ENCODE measurements around the gene LARP4.

LARP4 gene

GRCh38 chr12:50404307-50404706 lies 3.6 kb downstream of the LARP4 start:
- TF ChIP-seq, protein P1, sequence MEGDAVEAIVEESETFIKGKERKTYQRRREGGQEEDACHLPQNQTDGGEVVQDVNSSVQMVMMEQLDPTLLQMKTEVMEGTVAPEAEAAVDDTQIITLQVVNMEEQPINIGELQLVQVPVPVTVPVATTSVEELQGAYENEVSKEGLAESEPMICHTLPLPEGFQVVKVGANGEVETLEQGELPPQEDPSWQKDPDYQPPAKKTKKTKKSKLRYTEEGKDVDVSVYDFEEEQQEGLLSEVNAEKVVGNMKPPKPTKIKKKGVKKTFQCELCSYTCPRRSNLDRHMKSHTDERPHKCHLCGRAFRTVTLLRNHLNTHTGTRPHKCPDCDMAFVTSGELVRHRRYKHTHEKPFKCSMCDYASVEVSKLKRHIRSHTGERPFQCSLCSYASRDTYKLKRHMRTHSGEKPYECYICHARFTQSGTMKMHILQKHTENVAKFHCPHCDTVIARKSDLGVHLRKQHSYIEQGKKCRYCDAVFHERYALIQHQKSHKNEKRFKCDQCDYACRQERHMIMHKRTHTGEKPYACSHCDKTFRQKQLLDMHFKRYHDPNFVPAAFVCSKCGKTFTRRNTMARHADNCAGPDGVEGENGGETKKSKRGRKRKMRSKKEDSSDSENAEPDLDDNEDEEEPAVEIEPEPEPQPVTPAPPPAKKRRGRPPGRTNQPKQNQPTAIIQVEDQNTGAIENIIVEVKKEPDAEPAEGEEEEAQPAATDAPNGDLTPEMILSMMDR (IDR thresholded peaks at IDR 0.05): no peak

GRCh38 chr12:50411051-50411660 lies 10.5 kb downstream of the LARP4 start:
- TF ChIP-seq, protein P1 (IDR thresholded peaks at IDR 0.05): no peak

DNA sequence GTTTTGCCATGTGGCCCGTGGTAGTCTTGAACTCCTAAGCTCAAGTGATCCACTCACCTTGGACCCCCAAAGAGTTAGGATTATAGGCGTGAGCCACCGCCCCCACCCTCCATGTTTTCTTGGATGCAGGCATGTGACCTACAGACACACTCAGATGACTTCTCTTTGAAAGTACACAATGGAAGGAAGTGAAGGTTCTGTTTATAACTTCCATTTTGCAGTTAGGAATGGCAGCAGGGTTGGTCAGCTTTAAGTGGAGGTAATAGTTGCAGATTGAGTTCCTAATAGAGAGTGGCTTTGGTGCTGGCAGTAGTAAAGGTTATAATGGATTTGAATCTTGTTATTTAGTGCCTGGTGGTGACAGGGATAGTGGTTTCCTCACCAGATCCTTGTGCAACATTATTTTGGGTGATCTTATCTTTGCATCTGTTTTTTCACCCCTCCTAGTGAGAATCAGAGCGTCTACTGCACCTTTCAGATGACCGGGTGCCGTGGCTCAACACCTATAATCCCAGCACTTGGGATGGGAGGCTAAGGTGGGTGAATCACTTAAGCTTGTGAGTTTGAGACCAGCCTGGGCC lies 15.3 kb downstream of the LARP4 start:
- TF ChIP-seq, protein P1 (IDR thresholded peaks at IDR 0.05): no peak

DNA sequence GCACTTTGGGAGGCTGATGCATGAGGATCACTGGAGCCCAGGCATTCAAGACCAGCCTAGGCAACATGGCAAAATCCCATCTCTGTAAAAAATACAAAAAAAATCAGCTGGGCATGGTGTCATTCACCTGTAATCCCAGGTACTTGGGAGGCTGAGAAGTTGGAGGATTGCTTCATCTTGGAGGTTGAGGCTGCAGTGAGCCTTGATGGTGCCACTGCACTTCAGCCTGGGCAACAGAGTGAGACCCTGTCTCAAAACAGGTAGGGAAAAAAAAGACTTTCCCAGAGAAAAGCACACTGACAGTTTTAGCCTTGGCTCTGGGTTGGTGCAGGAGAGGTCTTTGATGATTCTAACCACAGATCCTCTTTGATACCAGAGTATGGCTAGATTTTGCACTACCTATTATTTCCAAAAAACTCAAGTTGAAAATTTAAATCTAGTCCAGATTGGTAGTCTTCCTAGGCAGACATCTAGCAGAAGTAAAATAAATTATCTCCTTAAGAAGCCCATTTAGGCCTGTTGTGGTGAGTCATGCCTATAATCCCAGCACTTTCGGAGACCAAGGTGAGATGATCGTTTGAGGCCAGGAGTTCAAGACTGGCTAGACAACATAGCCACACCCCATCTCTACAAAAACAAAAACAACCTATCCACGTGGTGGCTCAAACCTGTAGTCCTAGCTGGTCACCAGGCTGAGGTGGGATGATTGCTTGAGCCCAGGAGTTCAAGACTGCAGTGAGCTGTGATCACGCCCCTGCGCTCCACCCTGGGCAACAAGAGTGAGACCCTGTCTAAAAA lies 18.6 kb downstream of the LARP4 start:
- TF ChIP-seq, protein P1 (IDR thresholded peaks at IDR 0.05): no peak

- TF ChIP-seq, protein P1 (IDR thresholded peaks at IDR 0.05): no peak
These were observed 25.0 kb downstream of the LARP4 start for GRCh38 chr12:50425589-50426258.

GRCh38 chr12:50440288-50440687 lies 39.6 kb downstream of the LARP4 start:
- TF ChIP-seq, protein P1 (IDR thresholded peaks at IDR 0.05): no peak

DNA sequence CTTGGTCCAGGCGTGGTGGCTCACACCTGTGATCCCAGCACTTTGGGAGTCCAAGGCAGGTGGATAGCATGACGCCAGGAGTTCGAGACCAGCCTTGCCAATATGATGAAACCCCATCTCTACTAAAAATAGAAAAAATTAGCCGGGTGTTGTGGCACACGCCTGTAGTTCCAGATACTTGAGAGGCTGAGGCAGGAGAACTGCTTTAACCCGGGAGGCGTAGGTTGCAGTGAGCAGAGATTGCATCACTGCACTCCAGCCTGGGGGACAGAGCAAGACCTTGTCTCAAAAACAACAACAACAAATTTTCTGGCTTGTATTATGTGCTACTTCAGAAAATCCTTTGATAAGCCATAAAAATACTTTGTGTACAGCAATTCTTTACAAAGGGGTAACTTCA lies 41.1 kb downstream of the LARP4 start:
- TF ChIP-seq, protein P1 (IDR thresholded peaks at IDR 0.05): no peak
